HG02571 (cell line): Measurements from ENCODE around the gene KCNMA1.

Experiments used
- ATAC-seq: cut with Tn5 transposase; IDR thresholded peaks from one replicate; pipeline ENCODE4 v1.9.1; 2021; ENCODE audit warnings: mild to moderate bottlenecking, moderate library complexity; ENCODE audit not compliant: unreplicated experiment

KCNMA1 gene

DNA sequence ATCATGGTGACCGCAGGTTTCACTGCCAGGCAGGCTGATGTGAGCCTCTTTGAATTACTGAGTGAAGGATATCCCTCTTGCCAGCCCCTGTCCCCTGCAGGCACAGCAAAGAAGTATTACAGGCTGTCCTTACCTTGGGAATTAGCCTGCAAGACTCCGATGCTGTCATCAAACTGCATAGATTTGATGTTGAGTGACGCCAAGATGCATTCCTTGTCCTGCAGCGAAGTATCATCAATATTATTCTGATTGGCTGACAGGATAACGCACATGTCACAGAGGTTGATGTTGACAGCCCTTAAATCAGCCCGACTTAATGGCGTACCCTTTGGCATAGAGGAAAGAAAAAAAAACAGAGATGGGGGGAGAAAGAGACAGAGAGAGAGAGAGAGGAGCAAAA lies 693.0 kb downstream of the KCNMA1 start:
- ATAC-seq = no peak

DNA sequence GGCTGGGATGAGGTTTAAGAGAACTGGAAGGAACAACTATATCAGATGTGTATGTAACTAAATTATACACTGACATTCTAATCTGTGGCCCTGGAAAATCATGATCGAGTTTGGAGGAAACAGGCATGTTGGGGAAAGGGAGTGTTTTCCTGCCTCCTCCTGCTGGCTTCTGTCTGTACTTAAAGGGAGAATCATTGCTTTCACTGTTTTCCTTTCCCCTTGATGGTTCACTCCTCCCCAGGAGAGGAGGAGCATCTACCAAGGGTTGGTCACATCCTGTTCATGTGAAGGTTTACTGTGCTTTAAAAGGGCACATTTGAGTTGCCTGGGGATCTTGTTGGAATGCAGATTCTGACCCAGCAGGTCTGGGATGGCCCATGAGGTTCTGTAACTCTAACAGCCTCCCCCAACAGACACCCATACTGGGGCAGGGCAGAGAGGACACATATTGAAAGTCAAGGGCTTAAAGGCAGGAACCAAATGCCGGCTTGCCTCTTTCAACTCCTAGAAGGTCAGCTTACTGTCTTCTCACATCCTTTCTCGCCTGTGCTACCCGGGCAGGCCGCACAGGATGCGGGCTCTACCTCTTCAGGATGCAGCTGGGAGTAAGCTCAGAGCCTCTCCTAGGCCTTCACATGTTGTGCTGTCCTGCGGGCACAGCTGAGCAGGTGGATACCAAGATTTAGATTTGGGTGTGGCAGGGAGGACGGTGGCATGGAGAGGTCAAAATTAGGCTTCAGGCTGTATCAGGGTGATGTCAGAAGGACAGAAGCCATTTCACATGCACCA lies 694.8 kb downstream of the KCNMA1 start:
- no peak for ATAC-seq

DNA sequence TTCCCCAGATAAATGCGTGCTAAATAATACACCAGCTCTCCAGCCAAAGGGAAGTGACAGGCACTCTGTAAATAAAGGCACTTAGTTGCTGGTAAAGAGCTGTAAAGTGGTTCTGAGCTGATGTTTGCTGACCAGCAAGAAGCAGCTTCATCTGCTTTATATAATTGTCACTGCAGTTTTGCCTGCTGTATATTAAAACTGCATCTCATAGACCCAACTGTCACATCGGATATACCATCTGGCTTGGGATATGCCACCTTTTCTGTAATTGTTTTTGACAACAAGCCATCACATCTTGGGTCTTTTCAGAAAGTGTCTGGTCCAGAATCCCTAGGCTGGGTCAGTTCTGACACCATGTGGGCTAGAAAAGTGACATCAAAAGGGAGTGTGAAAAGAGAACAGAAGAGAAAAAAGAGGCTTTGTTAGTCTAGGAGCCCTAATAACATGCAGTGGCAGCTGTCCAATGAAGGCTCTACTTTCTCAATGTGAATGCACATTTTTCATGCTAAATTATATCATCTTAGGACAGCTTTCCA lies 697.6 kb downstream of the KCNMA1 start:
- no peak for ATAC-seq

DNA sequence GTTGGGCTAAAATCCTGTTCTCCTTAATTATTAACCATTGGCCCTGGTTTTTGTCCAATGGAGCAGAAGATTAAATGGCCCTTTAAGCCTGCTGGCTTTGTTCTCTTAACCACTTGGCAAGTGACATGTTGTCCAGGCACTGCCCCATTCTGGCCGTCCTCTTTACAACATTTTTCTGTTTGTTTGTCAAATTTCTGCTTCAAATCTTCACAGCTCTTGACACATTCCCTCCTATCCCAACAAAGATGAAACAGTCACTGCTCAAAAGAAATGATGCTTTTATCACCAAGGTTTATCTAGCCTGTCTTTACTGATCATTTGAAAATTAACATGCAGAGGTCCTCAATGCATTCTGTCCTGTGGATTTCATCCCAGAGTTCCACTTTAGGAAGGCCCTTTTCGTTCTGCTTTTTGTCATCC lies 700.4 kb downstream of the KCNMA1 start:
- no peak for ATAC-seq

DNA sequence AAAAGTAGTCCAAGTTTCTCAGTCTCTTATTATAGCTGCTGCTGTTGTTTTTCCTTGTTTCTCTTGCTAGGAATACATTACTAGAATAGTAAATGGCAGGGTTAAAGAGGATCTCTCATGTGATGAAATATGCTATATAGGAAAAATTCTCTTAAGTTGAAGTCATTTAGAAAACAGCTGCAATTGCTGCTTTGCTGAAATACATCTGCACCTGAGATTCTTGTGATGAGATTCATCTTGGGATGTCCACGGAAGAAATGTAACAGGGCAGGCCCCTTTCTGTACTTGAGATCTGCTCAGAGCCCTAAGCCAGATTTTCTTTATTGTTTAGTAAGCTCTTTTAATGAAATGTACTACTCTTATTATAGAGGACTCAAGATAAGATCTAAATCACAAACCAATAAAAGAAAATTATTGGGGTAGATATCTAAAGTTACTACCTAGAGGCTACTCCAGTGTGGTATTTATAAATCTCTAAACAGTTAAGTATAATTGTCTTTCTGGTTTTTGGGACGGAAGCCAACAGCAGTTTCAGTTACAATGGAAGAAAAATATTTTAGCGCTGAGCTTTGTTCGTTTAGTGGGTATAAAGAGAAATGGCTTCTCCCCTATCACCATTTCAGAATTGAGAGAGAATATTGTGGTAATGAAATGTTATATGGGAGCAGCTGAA lies 701.5 kb downstream of the KCNMA1 start:
- ATAC-seq = no peak

DNA sequence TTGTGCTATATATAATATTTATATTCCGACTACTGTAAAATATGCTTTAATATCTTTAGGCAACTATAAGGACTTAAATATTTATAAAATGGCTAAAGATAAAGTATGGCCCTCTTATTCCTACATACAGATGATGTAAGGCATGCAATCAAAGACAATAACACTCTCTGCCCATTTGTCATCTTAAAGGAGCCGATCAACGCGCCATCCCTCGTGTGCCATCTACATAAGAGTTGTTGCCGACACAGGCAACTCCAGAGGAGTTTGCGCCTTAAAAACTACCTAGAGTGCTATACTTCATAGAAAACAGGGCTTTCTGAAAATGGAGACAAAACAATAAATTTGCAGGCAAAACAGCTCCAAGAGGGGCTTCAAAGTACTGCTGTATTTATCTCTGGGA lies 709.0 kb downstream of the KCNMA1 start:
- ATAC-seq = no peak

DNA sequence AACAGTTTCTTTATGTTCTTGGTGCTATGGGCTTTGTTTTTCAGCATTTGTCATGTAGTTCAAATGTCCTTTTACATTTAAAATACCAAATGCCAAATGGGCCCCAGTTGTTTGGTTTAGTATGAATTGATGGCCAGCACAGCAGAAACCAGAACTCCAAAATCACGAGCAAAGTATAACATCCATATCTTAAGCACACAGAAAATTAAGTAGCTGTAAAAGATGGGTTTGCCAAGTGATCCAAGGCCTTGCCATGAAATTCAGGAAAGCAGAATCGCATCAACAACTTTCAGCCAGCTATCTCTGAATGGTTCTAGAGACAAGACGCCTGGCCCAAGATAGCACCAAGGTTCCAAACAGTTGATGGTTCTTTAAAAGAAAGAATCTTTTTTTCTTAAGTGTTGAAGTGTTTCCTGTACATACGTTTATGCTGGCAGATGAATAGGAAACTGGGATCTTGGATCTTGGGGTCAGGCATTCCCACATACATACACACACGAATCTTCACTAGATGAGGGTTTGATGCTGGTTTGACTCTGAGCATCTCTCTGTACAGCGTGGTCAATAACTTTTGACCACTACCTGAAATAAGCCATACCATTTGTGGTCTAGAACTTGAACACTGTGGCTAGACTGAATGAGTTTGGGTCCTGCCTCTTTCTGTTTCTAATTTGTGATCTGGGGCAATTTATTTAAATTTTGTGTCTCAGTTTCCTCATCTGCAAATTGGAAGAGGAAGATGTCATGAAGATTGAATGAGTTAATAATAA lies 711.8 kb downstream of the KCNMA1 start:
- ATAC-seq = no peak

DNA sequence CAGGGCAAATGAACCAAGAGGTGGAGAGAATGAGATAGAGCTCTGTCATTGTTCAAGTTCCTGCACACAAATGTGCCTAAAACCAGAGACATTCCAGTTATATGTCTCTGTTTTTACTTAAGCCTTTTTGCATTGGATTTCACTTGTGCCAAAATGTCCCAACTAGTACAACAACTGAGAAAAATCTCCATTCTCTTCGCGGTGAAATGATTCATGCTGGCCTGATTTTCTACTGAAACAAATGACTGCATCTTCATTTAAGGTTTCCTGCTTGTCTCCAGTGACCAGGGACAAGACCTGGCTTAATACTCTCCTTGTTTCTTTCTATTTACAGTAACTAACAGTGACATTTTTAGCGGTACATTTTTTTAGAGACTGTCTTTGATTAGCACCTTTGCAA lies 714.9 kb downstream of the KCNMA1 start:
- no peak for ATAC-seq

DNA sequence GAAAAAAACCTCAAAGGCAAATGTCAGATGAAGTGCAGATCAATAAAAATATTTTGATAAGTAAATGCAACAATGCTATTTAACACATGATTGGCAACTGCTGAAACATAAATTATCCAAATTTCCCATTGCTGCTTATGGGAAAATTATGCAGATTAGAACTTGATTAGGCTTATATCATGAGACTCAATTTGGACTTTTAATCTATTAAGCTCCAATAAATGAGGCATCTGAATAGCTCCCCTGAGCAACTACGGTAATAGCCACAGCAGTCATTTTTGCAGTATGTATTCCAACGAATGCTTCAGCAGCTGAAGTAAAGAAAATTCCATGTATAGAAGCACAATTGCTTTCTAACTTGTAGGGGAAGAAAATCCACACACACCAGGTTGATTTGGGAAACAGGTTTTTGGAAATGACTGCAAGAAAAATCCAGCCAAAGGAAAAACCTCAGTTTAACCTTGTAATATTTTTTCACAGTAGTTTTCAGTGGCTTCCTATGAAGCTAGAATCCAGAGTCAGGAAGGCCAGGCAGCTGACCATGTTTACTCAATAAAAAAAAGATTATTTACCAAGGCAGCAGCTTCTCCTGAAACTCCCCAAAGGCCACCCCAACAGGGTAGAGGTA lies 716.1 kb downstream of the KCNMA1 start:
- no peak for ATAC-seq

DNA sequence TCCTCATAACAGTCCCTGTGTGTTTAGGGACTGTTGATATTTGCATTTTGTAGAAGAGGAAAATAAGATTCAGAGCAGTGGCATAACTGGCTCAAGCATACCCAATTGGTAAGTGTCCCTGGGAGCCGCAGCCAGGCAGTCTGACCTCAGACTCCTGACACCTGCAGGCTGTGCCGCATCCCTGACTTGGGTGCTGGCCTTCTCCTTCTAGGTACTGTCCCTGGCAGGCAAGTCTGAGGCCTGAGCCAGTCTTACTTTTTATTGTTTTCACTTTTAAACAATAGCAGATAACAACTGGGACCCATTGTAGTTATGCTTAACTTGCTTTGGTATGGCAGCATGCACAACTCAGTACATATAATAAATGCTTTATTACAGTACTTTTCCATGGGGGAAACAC lies 717.0 kb downstream of the KCNMA1 start:
- no peak for ATAC-seq

DNA sequence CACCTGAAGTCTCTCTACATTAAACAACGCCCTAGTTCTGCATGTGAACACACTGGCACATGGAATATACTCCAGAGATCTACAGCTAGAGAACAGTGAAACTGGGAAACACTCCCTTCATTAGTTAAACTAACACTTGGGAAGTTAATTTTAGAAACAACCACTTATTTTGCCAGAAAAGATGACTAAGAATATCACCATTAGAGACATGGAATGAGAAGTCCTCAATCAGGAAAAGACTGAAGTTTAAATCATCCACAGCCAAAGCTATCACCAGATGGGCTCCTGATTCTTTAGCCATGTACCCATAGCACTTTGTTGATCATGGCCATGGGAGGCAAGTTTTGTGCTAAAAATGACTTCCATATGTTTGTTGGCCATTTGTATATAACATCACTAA lies 719.5 kb downstream of the KCNMA1 start:
- no peak for ATAC-seq

DNA sequence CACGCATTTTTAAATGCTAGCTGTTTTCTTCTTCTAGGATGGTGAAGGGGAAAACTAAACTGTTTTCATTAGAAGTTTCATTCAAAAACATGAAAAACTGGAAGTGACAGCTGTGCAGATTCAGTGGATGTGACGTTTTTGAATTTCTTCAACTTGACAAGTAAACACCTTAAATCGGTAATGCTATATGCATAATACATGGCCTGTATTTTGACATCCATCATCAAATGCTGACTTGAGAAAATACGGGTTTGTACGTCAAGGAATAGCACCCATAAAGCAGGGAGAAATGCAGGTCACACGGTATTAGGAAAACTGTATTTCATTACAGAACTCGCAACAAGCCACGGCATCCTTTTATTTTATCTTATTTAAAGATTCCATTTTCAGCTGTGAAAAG lies 720.5 kb downstream of the KCNMA1 start:
- ATAC-seq = no peak

DNA sequence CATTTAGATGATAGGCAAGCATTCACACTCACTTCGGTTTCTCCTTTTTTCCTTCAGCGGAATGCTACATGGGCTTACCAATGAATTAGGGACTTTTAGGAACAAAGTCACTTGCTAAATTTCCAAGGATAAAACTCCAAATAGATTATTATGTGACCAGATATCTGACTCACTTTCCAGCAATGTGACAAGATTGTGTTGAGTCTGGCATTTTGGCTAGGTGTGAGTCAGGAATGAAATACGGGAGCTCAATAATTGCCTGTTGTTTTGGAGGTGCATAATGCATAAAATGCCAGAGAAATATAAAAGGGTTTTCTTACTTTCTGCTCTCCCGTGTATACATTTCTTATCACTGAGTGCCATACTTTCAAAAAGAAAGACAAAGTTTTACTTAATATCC lies 721.1 kb downstream of the KCNMA1 start:
- no peak for ATAC-seq

DNA sequence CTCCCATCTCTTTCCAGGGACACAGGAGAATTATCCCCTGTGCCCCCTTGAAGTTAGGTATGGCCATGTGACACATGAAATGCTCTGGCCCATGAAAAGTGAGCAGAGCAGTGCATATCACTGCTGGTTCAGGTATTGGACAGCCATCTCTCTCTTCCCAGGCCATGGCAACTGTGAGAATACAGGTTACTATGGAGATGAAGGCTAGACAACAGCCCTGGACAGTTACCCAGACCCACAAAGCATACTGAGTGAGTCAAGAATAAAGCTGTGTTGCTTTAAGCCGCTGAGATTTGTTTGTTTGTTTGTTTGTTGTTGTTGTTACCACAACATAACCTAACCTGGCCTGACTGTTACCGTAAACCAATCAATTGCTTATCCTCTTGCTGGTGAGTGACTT lies 722.3 kb downstream of the KCNMA1 start:
- no peak for ATAC-seq

DNA sequence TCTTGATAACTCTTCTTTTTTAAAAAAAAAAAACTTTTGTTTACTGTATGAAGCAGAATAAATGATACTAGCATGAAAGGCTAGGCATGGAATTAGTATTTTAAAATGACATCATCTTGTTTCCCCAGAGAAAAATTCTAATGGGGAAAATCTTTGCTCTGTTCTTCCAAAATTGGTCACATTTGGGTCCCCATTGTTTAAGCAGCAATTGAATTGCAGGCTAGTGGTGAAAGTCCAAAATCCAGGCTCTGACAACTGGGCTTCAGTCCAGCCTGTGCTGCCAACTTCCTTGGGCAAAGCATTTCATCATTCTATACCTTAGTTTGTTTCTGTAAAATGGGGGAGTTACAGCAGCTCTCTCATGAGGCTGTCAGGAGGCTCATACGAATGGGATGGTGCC lies 726.4 kb downstream of the KCNMA1 start:
- no peak for ATAC-seq

DNA sequence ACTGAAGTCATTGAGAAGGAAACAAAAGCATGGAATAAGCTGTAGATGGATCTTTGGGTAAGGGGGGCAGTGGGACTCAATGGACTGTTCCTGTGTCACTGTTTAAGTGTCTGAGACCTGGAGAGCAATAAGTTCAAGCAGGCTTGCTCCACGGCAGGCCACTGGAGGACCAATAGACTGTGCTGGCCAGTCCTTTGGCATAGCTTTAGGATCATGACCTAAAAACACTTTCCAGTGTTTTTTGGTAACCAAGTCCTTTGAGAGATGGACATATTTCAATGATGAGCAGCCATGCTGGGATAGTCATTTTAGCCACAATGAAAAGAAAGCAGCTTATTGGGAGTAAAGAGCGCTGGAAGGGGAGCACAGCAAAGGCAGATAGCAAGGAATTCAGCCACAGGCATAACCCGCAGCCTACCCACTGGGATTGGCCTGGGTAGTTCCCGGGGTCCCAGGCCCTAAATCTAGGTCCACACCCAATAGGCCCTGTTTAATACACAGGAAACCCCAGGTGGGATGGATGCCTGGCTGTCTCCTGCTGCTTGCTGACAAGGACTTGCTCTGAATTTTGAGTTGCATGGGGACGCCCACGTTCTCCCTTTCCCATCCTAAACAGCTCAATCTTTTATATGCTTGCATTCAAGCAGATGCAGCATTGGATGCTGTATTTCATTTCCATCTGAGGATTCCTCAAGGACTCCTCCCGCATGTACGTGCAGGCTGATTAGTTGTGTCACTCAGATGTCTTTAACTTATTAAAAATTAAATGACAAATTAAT lies 727.2 kb downstream of the KCNMA1 start:
- no peak for ATAC-seq

DNA sequence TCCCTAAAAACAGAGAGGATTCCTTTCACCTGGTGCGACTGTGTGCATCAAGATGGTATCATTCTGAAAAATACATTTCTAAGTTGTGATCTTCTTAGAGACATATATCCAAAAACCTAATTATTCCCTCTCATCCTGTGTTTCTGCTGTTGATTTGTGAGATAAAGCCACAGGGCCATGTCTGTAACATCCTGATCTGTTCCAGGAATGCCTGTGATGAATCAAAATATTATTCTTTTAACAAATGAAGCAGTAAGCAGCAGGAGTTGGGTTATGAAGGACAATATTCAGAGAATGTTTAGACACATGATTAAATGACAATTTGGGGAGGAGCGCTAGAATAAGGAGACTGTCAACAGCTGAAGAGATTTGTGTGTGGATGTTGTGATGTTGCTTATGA lies 731.4 kb downstream of the KCNMA1 start:
- ATAC-seq = no peak

DNA sequence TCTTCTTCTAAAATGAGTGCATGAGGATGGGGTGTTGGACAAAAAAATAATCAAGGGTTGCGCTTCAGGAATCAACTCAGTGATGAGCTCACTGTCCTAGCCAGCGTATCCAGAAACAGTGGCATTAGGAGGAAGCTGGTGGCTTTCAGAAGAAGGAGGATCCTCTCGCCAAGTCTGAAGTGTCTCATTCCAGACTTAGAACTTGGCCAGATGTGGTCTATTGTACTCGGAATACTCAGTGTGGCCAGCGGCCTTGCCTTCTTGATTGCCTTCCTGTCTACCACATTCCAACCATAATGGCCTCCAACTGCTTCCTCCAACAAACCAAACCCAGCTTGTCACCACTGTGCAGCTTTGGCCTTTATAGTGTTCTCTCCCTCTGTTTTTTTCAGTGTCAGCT lies 732.4 kb downstream of the KCNMA1 start:
- ATAC-seq = no peak

DNA sequence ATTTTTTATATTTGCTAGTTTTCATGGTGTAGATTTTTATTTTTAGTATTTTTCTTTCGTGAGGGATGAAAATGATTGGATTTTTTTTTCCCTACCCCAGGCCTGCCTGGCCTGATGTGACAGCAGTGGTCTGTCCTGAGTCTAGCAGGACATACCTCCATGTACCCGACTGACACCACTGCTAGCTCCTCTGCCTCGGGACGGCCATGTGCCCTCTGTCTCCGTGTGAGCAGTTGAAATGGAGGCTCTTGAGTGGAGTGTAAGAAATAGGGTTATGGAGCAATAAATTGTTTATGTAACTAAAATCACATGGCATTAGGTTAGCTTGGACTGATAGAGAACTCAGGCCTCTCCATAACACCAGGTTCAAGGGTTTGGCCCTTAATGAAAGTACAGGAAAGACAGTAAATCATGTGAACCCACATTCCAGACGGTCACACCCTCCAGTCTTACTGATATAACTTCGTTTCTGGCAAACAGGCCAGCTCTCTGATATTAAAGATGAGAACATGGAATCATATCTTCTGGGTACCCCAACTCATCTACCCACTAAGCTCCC lies 734.1 kb downstream of the KCNMA1 start:
- no peak for ATAC-seq

DNA sequence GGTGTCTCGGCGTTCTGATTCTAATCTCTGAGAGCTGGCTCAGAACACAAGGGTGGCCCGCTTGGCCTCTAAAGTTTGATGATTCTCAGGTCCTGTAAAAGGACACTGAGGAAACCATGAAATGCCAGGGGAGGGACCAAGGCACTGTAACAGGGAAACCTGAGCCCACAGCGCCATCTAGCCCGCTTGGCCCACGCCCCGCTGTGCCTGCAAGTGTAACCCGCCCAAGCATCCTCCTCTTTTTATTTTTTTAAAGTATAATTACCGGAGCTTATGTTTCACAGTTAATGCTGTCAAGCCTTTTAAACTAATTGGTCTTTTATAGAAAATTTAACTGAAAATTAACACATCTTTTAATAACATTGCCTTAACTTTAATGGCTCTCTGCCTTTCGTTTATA lies 734.7 kb downstream of the KCNMA1 start:
- ATAC-seq = no peak
